T follicular helper cell (primary cell): ENCODE measurements around the gene FANCC.
"Not testable (repeated sequence)": the region's sequence is repeated elsewhere in the genome, so short reads cannot be mapped to it uniquely, and the experiment has no call there.

Experiments
- DNase-seq: peaks from one replicate; pipeline ENCODE4 v3.0.0-alpha.2; 2020; ENCODE audit warnings: low read depth

Gene FANCC

GRCh38 chr9:95330720-95331404 lies 13.4 kb upstream of the FANCC start:
- no peak for DNase-seq

GRCh38 chr9:95329061-95329460 lies 11.6 kb upstream of the FANCC start:
- DNase-seq, result not testable (repeated sequence)

DNA sequence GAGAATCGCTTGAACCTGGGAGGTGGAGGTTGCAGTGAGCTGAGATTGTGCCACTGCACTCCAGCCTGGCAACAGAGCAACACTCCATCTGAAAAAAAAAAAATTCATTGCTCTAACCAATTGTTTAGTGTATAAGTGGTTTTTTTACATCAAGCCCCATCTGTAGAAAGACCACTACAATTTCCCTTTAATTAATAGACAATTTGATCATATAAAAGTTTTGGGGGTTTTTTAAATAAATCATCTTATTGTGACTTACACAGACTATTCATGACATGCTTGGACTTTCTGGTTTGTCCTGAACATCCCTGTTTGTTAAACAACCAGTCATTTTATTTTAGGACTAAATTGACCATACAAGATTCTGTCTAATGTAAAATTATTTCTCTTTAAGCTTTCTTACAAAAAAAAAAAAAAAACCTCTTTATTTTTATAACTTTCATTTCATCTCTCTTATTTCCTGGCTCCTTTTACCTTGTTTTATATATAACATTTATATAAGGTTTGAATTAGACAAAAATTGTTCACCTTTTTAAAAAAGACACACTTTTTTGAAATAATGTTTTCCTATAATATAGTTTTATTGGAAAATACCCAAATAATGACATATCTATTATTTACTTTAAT lies 9.8 kb upstream of the FANCC start:
- DNase-seq, result no peak

DNA sequence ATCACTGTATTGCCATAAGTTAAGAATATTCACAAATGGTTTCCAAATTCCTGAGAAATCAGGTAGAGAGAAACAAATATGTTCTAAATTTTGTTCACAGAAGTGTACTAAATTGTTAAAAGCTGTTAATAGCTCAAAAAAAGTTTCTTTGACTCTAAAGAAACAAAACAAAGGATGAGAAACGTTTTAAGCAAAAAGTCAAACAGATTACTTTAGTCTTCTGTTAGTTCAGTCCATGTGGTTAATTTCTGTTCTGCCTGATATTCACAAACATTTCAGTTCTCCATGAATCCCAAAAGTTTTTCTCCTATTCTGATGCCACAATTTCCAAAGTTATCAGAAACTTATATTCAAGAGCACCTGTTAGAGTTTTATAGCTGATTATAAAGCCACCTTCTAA lies 7.7 kb upstream of the FANCC start:
- no peak for DNase-seq

DNA sequence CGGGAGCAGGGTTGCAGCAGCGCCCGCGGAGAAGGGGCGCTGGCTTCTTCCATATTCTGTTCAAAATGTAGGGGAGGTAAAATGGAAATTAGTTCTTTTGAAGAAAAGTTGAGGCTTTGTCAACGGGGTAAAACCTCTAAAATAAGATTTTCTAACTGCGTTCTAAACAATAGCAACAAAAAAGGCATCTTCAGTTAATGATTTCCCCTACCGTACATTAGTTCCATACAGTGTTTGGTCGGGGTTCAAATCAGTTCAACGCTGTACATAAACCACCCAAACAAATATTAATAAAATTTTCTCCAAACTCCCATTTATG lies 343 bp upstream of the FANCC start:
- no peak for DNase-seq

GRCh38 chr9:95316794-95317118 lies 753 bp downstream of the FANCC start:
- DNase-seq, result no peak

DNA sequence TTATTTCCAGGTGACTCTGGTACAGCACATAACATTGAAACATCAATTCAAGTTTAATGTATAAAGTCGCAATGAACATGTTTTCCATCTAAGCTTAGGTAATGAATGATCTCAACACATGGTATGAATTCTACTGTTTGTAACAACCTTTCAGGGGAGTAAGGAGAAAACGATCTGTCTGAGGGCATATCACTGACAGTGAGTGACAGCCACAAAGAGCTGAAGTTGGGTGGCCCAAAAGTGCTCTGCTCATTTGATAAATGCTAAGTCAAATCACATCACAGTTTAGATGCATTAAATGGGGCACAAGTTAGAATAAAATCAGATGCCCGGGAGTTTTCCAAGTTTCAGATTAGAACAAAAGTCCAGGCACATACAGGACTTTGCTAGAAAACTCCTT lies 1.2 kb downstream of the FANCC start:
- no peak for DNase-seq

DNA sequence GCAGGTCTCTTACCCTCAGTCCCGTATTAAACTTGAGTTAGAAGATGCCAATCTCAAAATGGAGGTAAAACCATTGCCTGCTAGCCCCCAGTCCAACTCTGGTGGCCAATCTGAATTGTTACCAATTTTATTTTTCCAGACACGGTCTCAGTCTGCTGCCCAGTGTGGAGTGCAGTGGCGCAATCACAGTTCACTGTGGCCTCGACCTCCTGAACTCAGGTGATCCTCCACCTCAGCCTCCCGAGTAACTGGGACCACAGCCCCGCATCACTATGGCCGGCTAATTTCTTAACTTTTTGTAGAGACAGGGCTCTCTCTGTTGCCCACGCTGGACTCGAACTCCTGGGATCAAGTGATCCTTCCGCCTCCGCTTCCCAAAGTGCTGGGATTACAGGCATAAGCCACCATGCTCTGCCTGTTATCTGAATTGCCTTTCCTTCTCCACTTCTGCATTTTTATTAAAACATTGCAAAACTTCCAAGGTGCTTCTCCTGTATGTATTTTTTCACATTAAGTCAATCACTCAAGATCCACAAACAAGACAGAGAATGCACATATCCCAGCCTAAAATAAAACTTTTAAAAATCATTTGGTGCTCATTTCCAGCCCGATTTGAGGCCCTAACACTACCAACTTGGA lies 2.3 kb downstream of the FANCC start:
- no peak for DNase-seq

- DNase-seq, result no peak
These were observed 4.5 kb downstream of the FANCC start for GRCh38 chr9:95313010-95313498.

DNA sequence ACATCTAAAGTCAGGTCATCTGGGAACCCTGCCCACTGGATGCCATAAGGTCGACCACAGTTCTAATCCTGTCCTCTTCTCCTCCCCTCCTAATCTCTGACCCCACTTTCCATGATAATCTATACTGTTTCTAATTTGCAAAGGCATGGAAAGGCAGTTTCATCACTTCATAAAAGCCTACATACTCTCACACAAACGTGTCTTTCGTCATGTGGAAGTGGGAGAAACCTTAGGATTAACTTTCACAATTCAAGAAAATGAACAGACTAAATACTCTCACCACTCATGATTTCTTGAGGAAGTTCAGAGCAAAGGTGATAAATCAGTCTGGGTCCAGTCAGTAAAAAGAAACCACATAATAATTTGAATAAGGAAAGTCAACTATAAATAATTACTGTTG lies 5.5 kb downstream of the FANCC start:
- no peak for DNase-seq

- no peak for DNase-seq
These were observed 10.0 kb downstream of the FANCC start for GRCh38 chr9:95307538-95307937.

- DNase-seq, result no peak
These were observed 10.7 kb downstream of the FANCC start for GRCh38 chr9:95306819-95307218.

GRCh38 chr9:95305770-95306492 lies 11.6 kb downstream of the FANCC start:
- no peak for DNase-seq

GRCh38 chr9:95302479-95302878 lies 15.0 kb downstream of the FANCC start:
- DNase-seq, result no peak

DNA sequence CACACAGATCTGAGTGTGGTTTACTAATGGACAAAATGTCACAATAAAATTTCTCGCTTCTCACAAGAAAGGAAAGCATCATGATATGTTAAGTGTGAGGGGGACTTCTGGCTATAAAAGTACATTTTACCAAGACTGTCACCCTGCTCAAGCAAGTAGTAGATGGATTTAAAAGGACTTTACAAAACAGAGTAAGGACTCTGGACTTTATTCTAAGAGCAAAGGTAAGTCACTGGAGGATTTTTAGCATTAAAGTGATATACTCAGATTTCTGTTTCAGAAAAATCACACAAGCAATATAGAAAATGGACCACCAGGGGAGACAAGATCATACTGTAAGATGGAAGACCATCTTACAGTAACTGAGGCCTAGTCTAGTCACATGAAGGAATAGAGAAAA lies 19.7 kb downstream of the FANCC start:
- no peak for DNase-seq

GRCh38 chr9:95297316-95297715 lies 20.2 kb downstream of the FANCC start:
- no peak for DNase-seq

DNA sequence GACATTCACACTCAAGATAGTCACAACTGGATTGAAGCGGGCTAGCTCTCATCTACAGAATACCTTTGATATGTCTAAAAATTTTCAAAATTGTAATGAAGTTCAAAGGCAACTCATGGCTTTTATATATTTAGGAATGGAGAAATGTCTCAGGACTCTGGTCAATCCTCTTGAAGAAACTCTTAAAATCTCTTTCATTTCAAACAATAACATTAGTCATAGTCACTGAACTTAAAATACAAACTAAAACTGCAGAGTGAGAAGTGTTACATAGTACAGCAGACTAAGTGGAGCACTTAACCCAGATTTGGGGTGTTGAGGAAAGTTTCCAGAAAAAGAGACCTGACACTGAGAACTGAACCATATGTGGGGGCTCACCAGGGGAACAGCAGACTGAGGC lies 20.7 kb downstream of the FANCC start:
- no peak for DNase-seq

GRCh38 chr9:95293296-95293695 lies 24.2 kb downstream of the FANCC start:
- not testable (repeated sequence) for DNase-seq

GRCh38 chr9:95292226-95292625 lies 25.3 kb downstream of the FANCC start:
- DNase-seq, result no peak

DNA sequence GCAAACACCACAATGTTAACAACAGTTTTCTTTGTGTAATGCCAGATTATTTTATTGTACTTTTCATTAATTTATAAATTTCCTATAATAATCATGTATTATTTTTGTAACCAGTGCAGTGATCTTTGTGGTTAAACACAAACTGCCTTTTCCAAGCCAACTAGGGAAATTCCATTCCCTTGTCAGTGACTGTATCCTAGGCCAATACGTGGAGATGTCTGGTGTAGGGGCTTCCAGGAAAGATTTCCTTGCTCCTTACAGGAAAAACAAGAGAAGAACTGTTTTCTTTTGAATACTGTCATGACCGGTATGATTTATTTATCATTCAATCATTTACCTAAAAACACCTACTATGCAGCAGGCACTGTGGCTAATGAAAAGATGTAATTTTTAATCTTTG lies 31.4 kb downstream of the FANCC start:
- no peak for DNase-seq

GRCh38 chr9:95285307-95285706 lies 32.2 kb downstream of the FANCC start:
- no peak for DNase-seq

GRCh38 chr9:95284162-95285080 lies 33.1 kb downstream of the FANCC start:
- no peak for DNase-seq
